K562 (cell line): ENCODE results near the gene NOC4L. TPM values are rescaled to one million over a fixed set of nuclear protein-coding genes. Genes with fewer than 3 reads are reported as not detected.

Source experiments
- ATAC-seq: fragments of 200-7000 bp; cut with Tn5 transposase; 3 replicates; pipeline ENCODE4 v1.9.1; 2020; ENCODE audit warnings: moderate library complexity
- BruUV-seq: library from RNA; stranded (reverse); fragments of 400-500 nt; replicated peaks from 2 replicates; lab custom pipeline; 2021; lab: Mats Ljungman, UMichigan
- CTCF ChIA-PET: fragments of 300-600 bp; formaldehyde crosslinking; extraction: SDS; loops from one replicate; lab custom pipeline; 2021; ENCODE audit warnings: low intra/inter-chr PET ratio; lab: Yijun Ruan, JAX
- POLR2A ChIA-PET: fragments of 300-600, 350-650 bp; sonication (Branson Sonifier 250); formaldehyde crosslinking; extraction: SDS; loops from one replicate; lab custom pipeline; 2021; ENCODE audit warnings: antibody characterized with exemption, inconsistent platforms; lab: Yijun Ruan, JAX
- DNase-seq, 4 experiments: peaks; one replicate each; pipeline versions ENCODE4 v3.0.0 to v3.0.0-alpha.2; 2011 to 2018; ENCODE audit warnings: low spot score in 3 of 4, mixed read lengths in 3 of 4; ENCODE audit errors: extremely low read depth in 1 of 4
- FAIRE-seq: peaks from 2 replicates; lab custom pipeline; 2011; peaks lifted over from hg19 to GRCh38; lab: Jason Lieb, UNC
- H2AFZ ChIP-seq: 2 replicates; pipeline ENCODE4 v1.6.0; 2011; ENCODE audit warnings: low read depth, low read length, control low read depth, inconsistent platforms
- H3K27ac ChIP-seq: fragments of 200-600 bp; 3 replicates; pipeline ENCODE4 v1.8.0; 2011; ENCODE audit warnings: low read depth, mild to moderate bottlenecking, control low read depth, inconsistent platforms, low read length, moderate library complexity, mixed read lengths; ENCODE audit errors: extremely low read depth
- H3K27me3 ChIP-seq, 2 experiments: fragments of 300-600 bp in 1 of 2; 2 replicates in 1 of 2; 3 replicates in 1 of 2; pipeline versions ENCODE4 v1.6.0 to v1.8.0; 2011; ENCODE audit warnings: inconsistent platforms in 2 of 2, low read length in 2 of 2, mild to moderate bottlenecking in 1 of 2, mixed read lengths in 1 of 2, moderate library complexity in 1 of 2; ENCODE audit not compliant: control insufficient read depth in 2 of 2, insufficient read depth in 2 of 2
- H3K36me3 ChIP-seq: fragments of 300-600 bp; 3 replicates; pipeline ENCODE4 v1.8.0; 2011; ENCODE audit warnings: mild to moderate bottlenecking, low read length, inconsistent platforms; ENCODE audit not compliant: control insufficient read depth, insufficient read depth
- H3K4me1 ChIP-seq, 2 experiments: fragments of 200-600 bp in 1 of 2; replicated peaks in 1 of 2; 2 replicates in 1 of 2; 3 replicates in 1 of 2; pipeline versions ENCODE4 v1.5.1 to v1.8.0; 2011; ENCODE audit warnings: inconsistent platforms in 2 of 2, low read length in 2 of 2, mild to moderate bottlenecking in 1 of 2, mixed read lengths in 1 of 2, moderate library complexity in 1 of 2; ENCODE audit not compliant: control insufficient read depth in 2 of 2, insufficient read depth in 2 of 2
- H3K4me2 ChIP-seq: 2 replicates; pipeline ENCODE4 v1.6.1; 2011; ENCODE audit warnings: low read length, control low read depth, inconsistent platforms, mixed read lengths; ENCODE audit not compliant: insufficient read depth
- H3K4me3 ChIP-seq: fragments of 200-600 bp; sonication (generic), shearing (Covaris generic); 2 replicates; pipeline ENCODE4 v1.5.1; 2016; ENCODE audit warnings: control low read depth, inconsistent platforms
- H3K79me2 ChIP-seq: fragments of 200-600 bp; 3 replicates; pipeline ENCODE4 v1.8.0; 2011; ENCODE audit warnings: low read length, inconsistent platforms; ENCODE audit not compliant: control insufficient read depth, insufficient read depth
- H3K9ac ChIP-seq, 2 experiments: 2 replicates each; pipeline versions ENCODE4 v1.6.0 to v1.6.1; 2011; ENCODE audit warnings: low read depth in 2 of 2, low read length in 2 of 2, control low read depth in 1 of 2, inconsistent platforms in 1 of 2, mild to moderate bottlenecking in 1 of 2, mixed read lengths in 1 of 2; ENCODE audit not compliant: insufficient read depth in 1 of 2
- H3K9me1 ChIP-seq: one replicate; pipeline ENCODE4 v1.6.0; 2011; ENCODE audit warnings: inconsistent platforms, mild to moderate bottlenecking, low read length, moderate library complexity; ENCODE audit not compliant: control insufficient read depth, insufficient read depth
- H3K9me3 ChIP-seq: replicated peaks from 2 replicates; pipeline ENCODE4 v1.5.1; 2011; ENCODE audit warnings: low read depth, low read length, inconsistent platforms; ENCODE audit not compliant: control insufficient read depth, insufficient read depth
- H4K20me1 ChIP-seq: replicated peaks from 2 replicates; pipeline ENCODE4 v1.6.1; 2011; ENCODE audit warnings: low read length, inconsistent platforms, mixed read lengths; ENCODE audit not compliant: control insufficient read depth, insufficient read depth
- CAMTA2 ChIP-seq: fragments of 250-450 bp; sonication (Bioruptor Pico); conservative IDR thresholded peaks from 2 replicates; pipeline ENCODE4 v1.5.1; 2022
- CBFB ChIP-seq: sonication (generic); formaldehyde crosslinking; IDR thresholded peaks from 2 replicates; pipeline ENCODE4 v1.4.0; 2020; ENCODE audit warnings: mild to moderate bottlenecking, missing genetic modification reagents
- GABPB2 ChIP-seq: fragments of 250-450 bp; sonication (Bioruptor Pico); conservative IDR thresholded peaks from 2 replicates; pipeline ENCODE4 v1.5.1; 2021; ENCODE audit warnings: mild to moderate bottlenecking
- PHF8 ChIP-seq: fragments of 200-600 bp; sonication (generic); IDR thresholded peaks from 2 replicates; pipeline ENCODE4 v1.6.1; 2012; ENCODE audit warnings: mixed run types, mild to moderate bottlenecking, inconsistent platforms, low read length, moderate library complexity, borderline replicate concordance
- RBM17 ChIP-seq: fragments of 200-400 bp; formaldehyde crosslinking; IDR thresholded peaks from 2 replicates; pipeline ENCODE4 v1.6.1; 2017; ENCODE audit warnings: low read depth, mild to moderate bottlenecking, low read length, borderline replicate concordance
- ZC3H11A ChIP-seq: IDR thresholded peaks from 2 replicates; pipeline ENCODE4 v1.6.1; 2012; ENCODE audit warnings: low read depth, low read length, improper control_type of control experiment
- ZNF512 ChIP-seq: IDR thresholded peaks from 2 replicates; pipeline ENCODE4 v1.6.1; 2016; ENCODE audit warnings: missing genetic modification characterization, missing compliant biosample characterization
- WGBS: fragments of 100-300 bp; shearing (Covaris generic); methylation state at CpG from one replicate; pipeline ENCODE4 v1.1.6; 2016; ENCODE audit warnings: low coverage, mixed read lengths; ENCODE audit not compliant: insufficient coverage; ENCODE audit errors: missing lambda C conversion rate; 5-methylcytosine and 5-hydroxymethylcytosine counted together
- in situ Hi-C: fragments of 300-500 bp; cut with MboI; formaldehyde crosslinking; loops from 4 replicates; pipeline ENCODE4 v1.15.0; 2018; ENCODE audit warnings: inconsistent platforms, mixed read lengths
- intact Hi-C: fragments of 100-400 bp; cut with micrococcal nuclease; formaldehyde crosslinking; loops from 2 replicates; pipeline ENCODE4 v1.14.2; 2022
- polyA plus RNA-seq, 8 experiments: library from polyadenylated mRNA; depleted of rRNA in 4 of 8; stranded (reverse) in 5 of 8; unstranded in 3 of 8; fragments of >200 nt; fragmentation: Nextera tagmentation in 2 of 8; fragmentation: Illumina TruSeq in 1 of 8; extraction: Ambion mirVana in 2 of 8; extraction: Trizol in 1 of 8; gene quantifications; 2 replicates each; pipeline versions ENCODE4 v1.2.1 to v1.2.3, GENCODE V29; 2011 to 2014; ENCODE audit warnings: inconsistent platforms in 1 of 8, missing spikeins in 1 of 8
- total RNA-seq, 7 experiments: library from RNA; depleted of rRNA in 6 of 7; stranded (reverse); fragments of >200 nt in 6 of 7; fragmentation: Illumina TruSeq in 2 of 7; extraction: Trizol in 2 of 7; gene quantifications; 2 replicates each; pipeline versions ENCODE4 v1.2.1 to v1.2.3, GENCODE V29; 2011 to 2021; ENCODE audit warnings: low replicate concordance in 1 of 7

NOC4L gene
- total and polyA plus RNA-seq, 9 of the 15 experiments (the other 6 are each of a cell fraction or from before 2014, with no cell fraction given), result 1.3 to 77.0 (median 20.0) TPM

- Histone ChIP-seq H3K9me3 (peaks cover 23% of the 10 kb centered on the region), H3K79me2 (no peaks in the 10 kb centered on the region), H3K27ac (no peak overlapping the region), H3K9me1 (no peaks in the 10 kb centered on the region), H3K27me3 (no peaks in the 10 kb centered on the region; a peak in 1 of 5 replicates), H3K9ac (no peak overlapping the region), H2AFZ (no peak overlapping the region), H3K4me2 (no peak overlapping the region), H3K4me3 (no peak overlapping the region), H4K20me1 (no peaks in the 10 kb centered on the region), H3K4me1 (peaks cover 0 to 32% of the 10 kb centered on the region in 2 experiments; a peak in 2 of 5 replicates), H3K36me3 (peaks cover 29% of the 10 kb centered on the region)
- ATAC-seq (no peak), DNase-seq (no peak), FAIRE-seq (no peak)
- intact Hi-C loops, result loop anchor here (10.0 kb wide), 2 partner anchors 55 to 255 kb away; no protein-coding TSS in a partner anchor
- TF ChIP-seq PHF8, result no peak
- TF ChIP-seq GABPB2 (CRISPR knock-in tag), result no peak
- TF ChIP-seq CBFB (CRISPR knock-in tag), result no peak
- no peak for TF ChIP-seq ZC3H11A
- no peak for TF ChIP-seq CAMTA2 (CRISPR knock-in tag)
- CTCF ChIA-PET, result no interaction called here
- WGBS, result 63% methylated on average over 12 of the region's 14 CpGs
- in situ Hi-C loops, result no loop called here
- POLR2A ChIA-PET, result no interaction called here
- BruUV-seq, result no TSS peak
Measured at GRCh38 chr12:132159555-132160003, 15.3 kb downstream of the NOC4L start.

GRCh38 chr12:132160016-132160415 lies 15.8 kb downstream of the NOC4L start:
- H3K36me3 ChIP-seq, result peaks cover 29% of the 10 kb centered on the region
- no peak overlapping the region for H2AFZ ChIP-seq
- BruUV-seq, result no TSS peak
- no peak overlapping the region for H3K4me2 ChIP-seq
- H3K9me1 ChIP-seq, result no peaks in the 10 kb centered on the region
- TF ChIP-seq RBM17 (no peak), ZNF512 (tag) (no peak)
- no peak overlapping the region for H3K4me3 ChIP-seq
- in situ Hi-C loops, result no loop called here
- ChIA-PET CTCF (no interaction called here), POLR2A (interaction anchor here (1.0 kb wide), 1 partner anchor 18 kb away, joined by 4 read pairs; no protein-coding TSS in a partner anchor)
- 71% methylated on average over 16 of the region's 16 CpGs for WGBS
- DNase-seq (no peak), ATAC-seq (no peak), FAIRE-seq (no peak)
- peaks cover 23% of the 10 kb centered on the region for H3K9me3 ChIP-seq
- H4K20me1 ChIP-seq, result no peaks in the 10 kb centered on the region
- H3K27me3 ChIP-seq, result no peaks in the 10 kb centered on the region; a peak in 1 of 5 replicates
- H3K27ac ChIP-seq, result no peak overlapping the region
- intact Hi-C loops, result no loop called here
- H3K79me2 ChIP-seq, result no peaks in the 10 kb centered on the region
- no peak overlapping the region for H3K9ac ChIP-seq
- peaks cover 0 to 32% of the 10 kb centered on the region in 2 experiments; a peak in 2 of 5 replicates for H3K4me1 ChIP-seq
